ENCODE measurements around the gene TSPAN5.

GRCh38 chr4:98502031-98502430 lies 156.4 kb downstream of the TSPAN5 start:
- TF ChIP-seq CTCF (IDR thresholded peaks at IDR 0.05; ENCODE audit: poor library complexity) (no peak), EZH2 (IDR thresholded peaks at IDR 0.05; ENCODE audit: borderline replicate concordance) (no peak)

Data from hepatocyte (in vitro differentiated cells).